Glomerular visceral epithelial cell (primary cell): ENCODE results near the gene PRKACA.
"Not testable (repeated sequence)": the region's sequence is repeated elsewhere in the genome, so short reads cannot be mapped to it uniquely, and the experiment has no call there.

Experiments used
- DNase-seq: peaks from one replicate; pipeline ENCODE4 v3.0.0-alpha.2; 2016; ENCODE audit errors: extremely low spot score

The PRKACA gene

DNA sequence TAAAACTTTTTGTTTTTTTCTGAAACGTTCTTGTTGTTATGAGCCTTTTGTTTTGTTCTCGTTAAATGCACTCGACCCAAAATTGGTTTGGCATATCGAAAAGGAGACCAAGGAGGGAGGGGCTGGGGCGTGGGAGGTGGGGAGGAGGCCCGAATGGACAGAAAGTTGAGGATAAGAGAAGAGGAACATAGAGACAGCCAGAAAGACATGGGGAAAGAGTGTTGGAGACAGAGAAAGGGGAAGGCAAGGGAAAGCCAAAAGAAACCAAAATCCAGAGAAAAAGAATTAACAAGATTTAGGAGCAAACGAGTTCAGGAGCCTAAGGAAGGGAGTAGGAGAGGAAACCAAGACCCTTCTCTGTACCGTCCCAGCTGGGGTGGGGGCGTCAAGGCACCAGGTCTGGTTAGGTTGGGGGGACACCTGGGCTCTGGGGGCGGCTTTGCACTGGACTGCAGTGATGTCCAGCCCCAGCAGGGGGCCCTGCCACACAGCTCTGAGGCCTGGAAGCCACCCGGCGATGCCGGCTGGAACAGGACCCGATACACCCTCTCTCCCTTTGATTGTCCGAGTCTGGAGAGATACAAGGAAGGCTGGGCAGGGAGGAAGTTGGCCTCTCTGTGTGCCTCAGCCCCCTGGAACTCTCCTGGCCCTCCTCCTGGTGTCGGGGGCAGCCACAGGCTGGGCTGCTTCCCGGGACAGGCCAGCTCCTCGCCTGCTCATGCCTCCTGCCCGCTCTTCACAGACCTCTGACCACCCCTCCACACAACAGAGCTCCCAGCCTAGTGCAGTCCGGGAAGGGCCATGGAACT is 30.4 kb upstream of the PRKACA start:
- peak; percentile 47 for DNase-seq

DNA sequence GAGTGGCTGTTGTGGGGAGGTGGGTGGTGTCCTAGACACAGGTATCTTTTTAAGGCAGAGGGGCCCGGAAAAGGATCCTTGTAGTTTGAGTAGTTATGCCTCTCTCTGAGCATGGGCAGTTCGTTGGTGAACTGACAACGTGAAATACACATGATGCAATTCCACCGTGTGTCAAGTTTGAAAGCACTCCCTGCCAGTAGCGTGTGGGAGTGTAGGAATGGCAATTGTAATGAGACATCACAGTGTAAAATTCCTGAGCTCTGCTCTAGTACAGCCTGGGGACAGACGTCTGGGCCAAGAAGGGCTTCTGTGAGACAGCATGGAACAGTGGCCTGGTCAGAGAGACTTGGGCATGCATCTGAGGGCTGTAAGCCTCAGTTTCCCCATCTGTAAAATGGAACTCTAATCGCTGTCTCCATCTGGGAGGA is 29.2 kb upstream of the PRKACA start:
- DNase-seq: no peak

GRCh38 chr19:14146169-14146568 is 28.6 kb upstream of the PRKACA start:
- not testable (repeated sequence) for DNase-seq

- DNase-seq: no peak
These were observed 27.8 kb upstream of the PRKACA start for GRCh38 chr19:14145381-14145780.

GRCh38 chr19:14142262-14143190 is 25.0 kb upstream of the PRKACA start:
- no peak for DNase-seq

GRCh38 chr19:14141041-14141440 is 23.5 kb upstream of the PRKACA start:
- DNase-seq: no peak

GRCh38 chr19:14139944-14140343 is 22.4 kb upstream of the PRKACA start:
- no peak for DNase-seq

DNA sequence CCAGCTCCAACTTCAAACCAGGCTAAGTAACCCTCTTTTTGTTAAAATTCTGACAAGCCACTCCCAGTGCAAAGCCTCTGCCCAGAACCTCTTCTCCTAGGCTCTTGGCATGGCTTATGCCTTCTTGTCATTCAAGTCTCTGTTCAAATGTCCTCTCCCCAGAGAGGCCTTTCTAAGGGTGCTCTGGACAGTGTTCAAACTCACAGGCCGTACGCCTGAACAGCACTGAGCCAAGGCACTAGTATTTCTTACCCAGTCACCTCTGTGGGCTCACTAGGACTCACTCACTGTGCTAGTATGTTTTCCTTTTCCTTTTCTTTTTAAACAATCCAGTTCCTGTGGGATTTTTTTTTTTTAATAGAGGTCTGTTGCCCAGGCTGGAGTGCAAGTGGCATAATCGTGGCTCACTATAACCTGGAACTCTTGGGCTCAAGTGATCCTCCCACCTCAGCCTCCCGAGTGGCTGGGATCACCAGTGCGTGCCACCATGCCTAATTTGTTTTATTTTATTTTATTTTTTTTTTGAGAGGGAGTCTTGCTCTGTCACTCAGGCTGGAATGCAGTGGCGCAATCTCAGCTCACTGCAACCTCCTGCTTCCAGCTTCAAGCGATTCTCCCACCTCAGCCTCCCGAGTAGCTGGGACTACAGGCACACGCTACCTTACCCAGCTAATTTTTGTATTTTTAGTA is 21.2 kb upstream of the PRKACA start:
- peak; percentile 30 for DNase-seq

DNA sequence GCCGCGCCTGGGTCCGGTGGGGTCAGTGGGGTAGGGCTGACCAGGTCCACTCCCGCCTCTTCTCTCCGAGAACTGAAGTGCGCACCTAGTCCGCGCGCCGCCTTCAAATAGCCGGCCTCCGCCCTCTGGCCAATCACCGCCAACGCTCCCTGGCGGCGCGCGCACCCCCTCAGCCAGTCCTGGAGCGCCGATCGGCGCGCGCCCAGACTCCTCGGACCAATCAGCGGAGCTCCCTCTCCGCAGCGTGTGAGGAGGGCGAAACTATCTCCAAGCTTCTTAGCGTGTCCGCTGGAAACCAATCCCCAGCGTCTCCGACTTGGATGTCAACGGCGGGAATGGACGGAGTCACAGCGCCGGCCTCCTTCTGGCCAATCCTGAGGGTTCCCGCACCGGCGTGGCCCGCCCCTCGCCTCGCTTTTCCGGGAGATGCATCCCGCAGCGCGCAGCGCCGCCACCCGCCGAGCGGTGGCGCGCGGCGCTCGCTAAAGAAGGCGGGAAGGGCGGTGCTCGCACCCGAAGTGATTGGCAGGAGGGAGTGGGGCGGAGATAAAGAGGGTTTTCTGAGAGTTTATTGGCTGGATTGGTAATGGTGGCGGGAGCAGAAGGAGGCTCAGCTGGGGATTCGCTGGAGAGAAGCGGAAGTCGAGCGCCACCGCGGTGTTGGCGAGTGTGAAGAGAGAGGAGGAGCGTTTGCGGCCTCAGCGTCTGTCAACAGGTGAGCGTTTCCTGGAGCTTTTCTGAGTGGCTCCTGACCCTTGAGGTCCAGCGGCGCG is 19.1 kb upstream of the PRKACA start, which contains the start of gene ASF1B:
TSS of gene ASF1B (minus strand) at position 81 of the 773 bp plus-strand sequence. CDS start 133 bp downstream, outside the sequence.
- DNase-seq: peak; percentile 100

GRCh38 chr19:14135985-14136508 is 18.5 kb upstream of the PRKACA start:
- no peak for DNase-seq

GRCh38 chr19:14135355-14135754 is 17.8 kb upstream of the PRKACA start:
- DNase-seq: no peak

GRCh38 chr19:14127929-14128509 is 10.5 kb upstream of the PRKACA start:
- no peak for DNase-seq

DNA sequence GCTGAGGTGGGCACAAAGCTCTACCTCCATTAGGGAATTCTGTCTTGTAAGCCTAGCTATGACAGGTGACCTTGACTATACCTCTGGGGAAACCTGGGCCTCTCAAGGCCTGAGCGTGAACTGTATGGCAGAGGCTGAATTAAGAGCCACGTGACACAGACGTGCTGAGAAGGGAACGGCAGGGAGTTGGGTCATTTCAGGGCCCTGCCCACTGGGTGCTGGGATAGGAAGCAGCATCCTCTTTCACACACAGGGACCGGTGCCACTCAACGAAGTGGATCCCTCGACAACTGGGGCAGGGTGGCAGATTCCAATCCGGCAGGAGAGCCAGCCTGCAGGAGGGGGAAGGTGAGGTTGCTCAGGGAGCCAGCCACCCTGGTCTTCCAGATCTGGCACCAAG is 9.6 kb upstream of the PRKACA start:
- DNase-seq: no peak

DNA sequence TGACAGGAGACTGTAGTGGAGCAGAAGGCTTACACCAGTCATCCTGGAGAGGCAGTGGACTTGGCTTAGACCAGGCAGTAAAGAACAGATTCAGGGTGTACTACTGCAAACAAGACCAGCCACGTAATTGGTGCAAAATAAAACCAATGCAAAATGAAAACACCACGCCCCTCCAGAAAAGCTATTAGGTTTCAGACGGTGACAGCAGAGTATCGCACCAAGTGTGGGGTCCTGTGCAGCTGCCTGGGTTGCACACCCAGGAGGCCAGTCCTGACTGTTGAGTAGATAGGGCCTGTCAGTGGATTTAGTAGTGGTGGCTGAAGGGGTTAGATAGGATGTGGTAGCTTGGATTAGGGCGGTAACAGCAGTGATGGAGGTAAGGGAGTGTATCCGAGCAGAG is 5.4 kb upstream of the PRKACA start:
- no peak for DNase-seq

- DNase-seq: no peak
These were observed 2.9 kb upstream of the PRKACA start for GRCh38 chr19:14120497-14120780.

GRCh38 chr19:14119644-14120496 is 2.3 kb upstream of the PRKACA start:
- DNase-seq: no peak

DNA sequence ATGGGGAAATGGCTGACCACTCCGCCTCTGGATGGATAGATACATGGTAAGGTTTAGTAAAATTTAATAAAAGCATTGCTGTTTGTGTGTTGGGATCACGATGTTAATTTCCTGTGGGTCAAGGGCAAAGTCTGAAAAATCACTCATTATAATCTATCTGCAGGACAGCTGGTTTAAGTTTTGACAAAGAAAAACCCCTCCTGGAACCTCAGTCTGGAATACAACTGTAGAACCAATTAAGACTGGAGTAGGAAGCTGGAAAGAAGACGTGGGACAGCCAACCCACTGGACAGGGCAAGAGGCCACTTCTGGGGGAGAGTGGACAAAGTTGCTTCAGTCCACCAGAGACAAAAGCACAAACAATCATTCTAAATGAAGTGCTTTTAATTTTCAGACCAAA is 1.6 kb upstream of the PRKACA start:
- DNase-seq: no peak

DNA sequence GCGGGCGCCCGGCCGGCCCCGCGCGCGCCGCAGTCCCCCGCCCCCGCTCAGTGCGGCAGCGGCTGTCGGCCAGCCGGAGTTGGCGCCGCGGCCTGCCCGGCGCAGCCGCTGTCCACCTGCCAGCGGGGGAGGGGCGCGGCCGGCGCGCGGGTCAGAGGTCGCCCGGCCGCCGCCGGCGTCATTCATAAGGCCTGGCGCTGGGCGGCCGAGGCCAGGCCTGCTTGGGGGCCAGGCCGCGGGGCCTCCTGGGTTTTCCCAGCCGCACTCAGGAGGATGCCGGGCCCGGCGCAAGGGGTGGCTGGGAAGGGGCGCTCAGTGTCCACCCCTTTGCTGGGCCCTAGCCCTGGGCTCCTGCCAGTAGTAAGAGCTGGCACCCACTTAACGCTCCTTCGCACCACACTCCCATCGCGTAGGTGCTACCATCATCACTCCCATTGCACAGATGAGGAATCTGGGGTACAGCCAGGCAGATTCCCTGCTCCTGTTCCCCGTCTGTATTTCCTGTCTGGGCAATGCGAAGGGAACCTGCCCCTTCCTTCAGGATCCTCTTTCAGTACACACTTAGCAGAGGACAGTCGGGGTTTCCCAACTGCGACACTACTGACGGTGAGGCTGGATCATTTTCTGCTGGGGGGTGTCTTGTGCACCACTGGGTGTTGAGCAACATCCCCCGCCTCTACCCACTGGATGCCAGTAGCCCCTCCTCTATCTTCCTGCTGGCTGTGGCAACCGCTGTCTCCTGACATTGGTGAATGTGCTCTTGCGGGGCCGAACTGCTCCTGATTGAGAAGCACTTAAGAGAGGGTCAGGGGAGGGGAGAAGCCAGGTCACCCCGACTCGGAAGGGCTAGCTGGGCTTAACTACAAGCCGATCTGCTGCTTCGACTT is 846 bp upstream of the PRKACA start:
- peak; percentile 76 for DNase-seq
